ENCODE measurements around the gene ISLR.
A peak's percentile ranks its signal among the peaks of the same experiment; 100 is the strongest.

DNA sequence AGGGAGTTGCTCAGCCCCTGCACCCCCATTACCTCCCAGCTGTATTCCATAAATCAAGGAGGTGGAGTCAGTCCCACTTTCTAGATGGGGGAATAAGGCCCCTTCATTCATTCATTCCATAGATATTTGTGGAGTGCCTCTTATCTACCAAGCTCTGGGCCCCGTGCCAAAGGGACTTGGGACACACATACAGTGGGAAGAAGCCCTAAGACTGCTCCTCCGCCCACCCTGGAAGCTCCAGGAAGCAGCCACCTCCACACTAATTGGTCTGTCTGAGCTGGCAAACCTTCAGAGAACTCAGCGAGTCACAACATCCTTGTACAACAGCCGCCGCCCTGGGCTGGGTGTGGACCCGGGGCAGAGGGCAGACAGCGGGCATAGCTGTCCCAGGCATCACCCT, 22.7 kb downstream of the ISLR start:
- no peak for TF ChIP-seq ZNF530 (tag by site-specific recombination; IDR thresholded peaks at IDR 0.05; ENCODE audit: low read depth)
- TF ChIP-seq, protein P1, sequence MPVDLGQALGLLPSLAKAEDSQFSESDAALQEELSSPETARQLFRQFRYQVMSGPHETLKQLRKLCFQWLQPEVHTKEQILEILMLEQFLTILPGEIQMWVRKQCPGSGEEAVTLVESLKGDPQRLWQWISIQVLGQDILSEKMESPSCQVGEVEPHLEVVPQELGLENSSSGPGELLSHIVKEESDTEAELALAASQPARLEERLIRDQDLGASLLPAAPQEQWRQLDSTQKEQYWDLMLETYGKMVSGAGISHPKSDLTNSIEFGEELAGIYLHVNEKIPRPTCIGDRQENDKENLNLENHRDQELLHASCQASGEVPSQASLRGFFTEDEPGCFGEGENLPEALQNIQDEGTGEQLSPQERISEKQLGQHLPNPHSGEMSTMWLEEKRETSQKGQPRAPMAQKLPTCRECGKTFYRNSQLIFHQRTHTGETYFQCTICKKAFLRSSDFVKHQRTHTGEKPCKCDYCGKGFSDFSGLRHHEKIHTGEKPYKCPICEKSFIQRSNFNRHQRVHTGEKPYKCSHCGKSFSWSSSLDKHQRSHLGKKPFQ (tag by site-specific recombination; IDR thresholded peaks at IDR 0.05), result 0 out of 2 replicates have a peak, but pooled peaks have one; percentile 39
- TF ChIP-seq, protein P2, sequence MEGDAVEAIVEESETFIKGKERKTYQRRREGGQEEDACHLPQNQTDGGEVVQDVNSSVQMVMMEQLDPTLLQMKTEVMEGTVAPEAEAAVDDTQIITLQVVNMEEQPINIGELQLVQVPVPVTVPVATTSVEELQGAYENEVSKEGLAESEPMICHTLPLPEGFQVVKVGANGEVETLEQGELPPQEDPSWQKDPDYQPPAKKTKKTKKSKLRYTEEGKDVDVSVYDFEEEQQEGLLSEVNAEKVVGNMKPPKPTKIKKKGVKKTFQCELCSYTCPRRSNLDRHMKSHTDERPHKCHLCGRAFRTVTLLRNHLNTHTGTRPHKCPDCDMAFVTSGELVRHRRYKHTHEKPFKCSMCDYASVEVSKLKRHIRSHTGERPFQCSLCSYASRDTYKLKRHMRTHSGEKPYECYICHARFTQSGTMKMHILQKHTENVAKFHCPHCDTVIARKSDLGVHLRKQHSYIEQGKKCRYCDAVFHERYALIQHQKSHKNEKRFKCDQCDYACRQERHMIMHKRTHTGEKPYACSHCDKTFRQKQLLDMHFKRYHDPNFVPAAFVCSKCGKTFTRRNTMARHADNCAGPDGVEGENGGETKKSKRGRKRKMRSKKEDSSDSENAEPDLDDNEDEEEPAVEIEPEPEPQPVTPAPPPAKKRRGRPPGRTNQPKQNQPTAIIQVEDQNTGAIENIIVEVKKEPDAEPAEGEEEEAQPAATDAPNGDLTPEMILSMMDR (tag by site-specific recombination; IDR thresholded peaks at IDR 0.05), result no peak
- no peak for TF ChIP-seq ZNF23 (tag by site-specific recombination; IDR thresholded peaks at IDR 0.05; ENCODE audit: borderline replicate concordance)

Measured in HEK293 (cell line).